Measurements from ENCODE around the gene SEPHS2.
A peak's percentile ranks its signal among the peaks of the same experiment; 100 is the strongest.
"Not testable (repeated sequence)": the region's sequence is repeated elsewhere in the genome, so short reads cannot be mapped to it uniquely, and the experiment has no call there.

Gene SEPHS2, protein sequence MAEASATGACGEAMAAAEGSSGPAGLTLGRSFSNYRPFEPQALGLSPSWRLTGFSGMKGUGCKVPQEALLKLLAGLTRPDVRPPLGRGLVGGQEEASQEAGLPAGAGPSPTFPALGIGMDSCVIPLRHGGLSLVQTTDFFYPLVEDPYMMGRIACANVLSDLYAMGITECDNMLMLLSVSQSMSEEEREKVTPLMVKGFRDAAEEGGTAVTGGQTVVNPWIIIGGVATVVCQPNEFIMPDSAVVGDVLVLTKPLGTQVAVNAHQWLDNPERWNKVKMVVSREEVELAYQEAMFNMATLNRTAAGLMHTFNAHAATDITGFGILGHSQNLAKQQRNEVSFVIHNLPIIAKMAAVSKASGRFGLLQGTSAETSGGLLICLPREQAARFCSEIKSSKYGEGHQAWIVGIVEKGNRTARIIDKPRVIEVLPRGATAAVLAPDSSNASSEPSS

DNA sequence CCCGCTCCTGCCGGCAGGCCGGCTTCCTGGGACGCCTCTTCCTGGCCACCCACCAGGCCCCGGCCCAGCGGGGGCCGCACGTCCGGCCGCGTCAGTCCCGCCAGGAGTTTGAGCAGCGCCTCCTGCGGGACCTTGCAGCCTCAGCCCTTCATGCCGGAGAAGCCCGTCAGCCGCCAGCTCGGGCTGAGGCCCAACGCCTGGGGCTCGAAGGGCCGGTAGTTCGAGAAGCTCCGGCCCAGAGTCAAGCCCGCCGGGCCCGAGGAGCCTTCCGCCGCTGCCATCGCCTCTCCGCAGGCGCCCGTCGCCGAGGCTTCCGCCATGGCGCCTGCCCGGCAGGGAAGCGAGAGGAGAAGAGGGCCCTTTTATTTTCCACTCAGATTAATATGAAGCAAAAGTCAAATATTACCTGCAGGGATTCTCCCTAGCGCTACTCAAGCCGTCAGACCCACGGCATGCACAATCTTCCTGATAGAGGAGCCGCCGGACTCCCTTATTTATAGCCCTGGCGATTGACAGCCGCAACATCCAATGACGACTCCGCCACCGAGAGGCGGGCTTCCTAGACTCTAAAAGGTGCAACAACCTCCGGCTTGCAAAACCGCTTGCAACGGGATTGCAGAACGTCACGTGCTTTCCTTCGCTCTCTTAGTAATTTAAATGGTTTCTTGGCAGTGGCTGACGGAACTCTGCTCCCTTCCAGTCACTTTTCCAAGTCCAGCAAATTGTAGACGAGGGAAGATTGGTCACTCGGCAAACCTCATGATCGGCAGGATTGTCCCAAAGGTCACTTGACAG, at the start of gene SEPHS2:
TSS of gene SEPHS2 (minus strand) at position 467 of the 795 bp plus-strand sequence. CDS start at position 320, 147 bp downstream.
- peak; percentile 95 to 96 for DNase-seq

DNA sequence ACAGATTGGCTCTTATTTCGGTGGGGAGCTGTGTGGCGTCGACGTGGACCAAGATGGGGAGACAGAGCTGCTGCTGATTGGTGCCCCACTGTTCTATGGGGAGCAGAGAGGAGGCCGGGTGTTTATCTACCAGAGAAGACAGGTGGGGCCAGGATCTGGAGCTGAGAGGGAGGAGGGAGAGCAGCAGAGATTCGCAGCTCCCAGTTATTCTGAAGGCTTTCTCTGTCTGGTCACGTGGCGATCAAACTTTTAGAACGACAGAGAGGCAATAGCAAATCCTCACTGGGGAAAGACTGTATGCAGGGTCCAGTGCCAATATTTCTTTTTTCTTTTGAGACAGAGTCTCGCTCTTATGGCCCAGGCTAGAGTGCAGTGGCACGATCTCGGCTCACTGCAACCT, 49.0 kb upstream of the SEPHS2 start:
- no peak for DNase-seq

DNA sequence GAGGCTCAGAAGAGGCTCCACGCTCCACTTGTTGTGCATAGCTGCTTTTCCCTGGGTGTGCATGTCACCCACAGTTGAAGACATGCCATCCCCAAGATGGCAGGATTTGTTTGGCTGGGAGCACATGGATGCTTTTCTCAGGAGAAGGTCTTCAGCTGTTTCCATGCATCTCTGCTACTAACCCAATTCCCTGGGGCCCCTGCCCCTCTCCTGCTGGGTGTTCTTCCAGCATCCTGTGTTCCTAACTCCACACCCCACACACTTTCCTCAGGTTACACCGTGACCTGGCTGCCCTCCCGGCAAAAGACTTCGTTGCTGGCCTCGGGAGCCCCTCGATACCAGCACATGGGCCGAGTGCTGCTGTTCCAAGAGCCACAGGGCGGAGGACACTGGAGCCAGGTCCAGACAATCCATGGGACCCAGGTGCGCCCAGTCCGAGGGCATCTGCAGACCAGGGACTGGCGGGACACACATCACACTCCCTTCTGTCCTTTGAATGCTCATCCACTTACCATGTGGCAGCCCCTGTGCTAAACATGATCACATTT, 48.3 kb upstream of the SEPHS2 start:
- no peak for DNase-seq

DNA sequence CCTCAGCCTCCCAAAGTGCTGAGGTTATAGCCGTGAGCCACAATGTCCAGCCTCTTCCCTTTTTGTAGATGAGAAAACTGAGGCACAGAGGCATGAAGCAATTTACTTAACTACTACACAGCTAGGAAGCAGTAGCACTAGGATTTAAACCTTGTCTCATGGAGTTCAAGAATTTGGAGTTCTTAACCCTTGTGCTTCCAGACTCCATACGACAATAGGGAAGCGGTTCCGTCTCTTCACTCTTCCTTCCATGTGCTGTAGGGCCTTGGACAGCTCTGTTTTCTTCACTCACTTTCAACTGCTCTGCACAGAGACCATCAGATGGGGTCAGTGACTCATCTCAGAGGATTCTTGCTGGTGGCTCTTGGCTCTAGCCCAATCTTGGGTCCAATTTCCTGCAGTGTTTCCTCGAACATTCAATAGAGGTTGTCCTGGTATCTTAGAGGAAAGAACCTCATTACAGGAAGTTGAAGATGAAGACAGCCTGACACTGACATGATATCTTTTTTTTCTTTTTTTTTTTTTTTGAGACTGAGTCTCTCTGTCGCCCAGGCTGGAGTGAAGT, 46.2 kb upstream of the SEPHS2 start:
- DNase-seq: peak in 1 of 2 donors; percentile 17

DNA sequence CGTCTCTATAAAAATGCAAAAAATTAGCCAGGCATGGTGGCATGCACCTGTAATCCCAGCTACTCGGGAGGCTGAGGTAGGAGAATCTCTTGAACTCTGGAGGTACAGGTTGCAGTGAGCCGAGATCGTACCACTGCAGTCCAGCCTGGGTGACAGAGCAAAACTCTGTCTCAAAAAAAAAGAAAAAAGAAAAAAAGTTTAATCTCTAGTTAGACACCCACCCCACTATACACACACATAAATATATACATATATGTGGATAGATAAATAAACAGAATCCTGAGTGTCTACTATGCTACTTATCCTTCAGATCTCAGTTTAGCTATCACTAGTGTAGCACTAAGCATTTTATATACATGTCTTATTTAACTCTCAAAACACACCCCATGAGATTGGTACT, 45.6 kb upstream of the SEPHS2 start:
- DNase-seq: no peak

DNA sequence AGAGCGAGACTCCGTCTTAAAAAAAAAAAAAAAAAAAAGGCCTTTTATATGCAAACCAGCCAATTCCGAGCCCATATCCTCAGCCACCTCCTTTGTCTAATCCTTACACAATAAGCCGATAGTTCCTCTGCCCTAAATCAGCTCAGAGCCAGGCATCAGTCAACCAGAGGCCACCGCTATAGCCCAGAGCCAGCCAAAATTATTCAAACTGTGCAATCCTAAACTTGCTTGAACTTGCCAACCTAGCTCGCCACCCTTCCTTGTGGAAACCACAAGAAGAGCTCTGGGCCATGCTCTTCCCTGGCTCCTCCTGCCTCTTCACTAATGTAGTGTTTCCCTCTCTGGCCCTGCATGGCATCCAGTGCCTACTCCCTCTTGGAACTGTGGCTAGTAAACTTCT, 44.5 kb upstream of the SEPHS2 start:
- no peak for DNase-seq

DNA sequence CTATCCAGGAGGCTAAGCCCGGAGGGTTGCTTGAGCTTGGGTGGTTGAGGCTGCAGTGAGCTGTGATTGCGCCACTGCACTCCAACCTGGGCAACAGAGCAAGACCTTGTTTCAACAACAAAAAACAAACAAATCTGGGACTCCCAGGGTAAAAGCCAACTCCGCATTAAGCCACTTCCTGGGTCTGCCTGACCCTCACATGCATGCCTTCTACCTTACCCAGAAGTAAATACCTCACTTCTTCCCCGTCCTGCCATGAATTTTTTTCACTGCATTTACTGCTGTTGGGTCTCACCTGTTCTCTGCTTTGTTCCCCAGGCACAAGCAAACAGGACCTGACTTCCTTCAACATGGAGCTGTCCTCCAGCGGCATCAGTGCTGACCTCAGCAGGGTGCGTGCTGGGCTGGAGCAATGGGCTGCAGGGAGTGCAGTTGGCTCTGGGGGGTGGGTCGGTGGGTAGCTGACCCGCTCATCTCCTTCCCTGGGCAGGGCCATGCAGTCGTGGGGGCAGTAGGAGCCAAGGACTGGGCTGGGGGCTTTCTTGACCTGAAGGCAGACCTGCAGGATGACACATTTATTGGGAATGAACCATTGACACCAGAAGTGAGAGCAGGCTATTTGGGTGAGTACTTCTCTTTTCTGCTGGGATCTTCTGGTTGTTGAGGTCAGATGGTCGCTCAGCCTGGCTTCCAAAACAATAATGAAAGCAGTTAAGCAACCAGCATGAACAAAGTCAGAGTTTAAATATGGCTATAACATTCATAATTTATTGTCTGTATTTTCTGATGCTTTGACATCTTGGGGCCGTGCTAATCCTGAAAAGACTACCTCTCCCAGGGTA, 43.3 kb upstream of the SEPHS2 start:
- DNase-seq: no peak

DNA sequence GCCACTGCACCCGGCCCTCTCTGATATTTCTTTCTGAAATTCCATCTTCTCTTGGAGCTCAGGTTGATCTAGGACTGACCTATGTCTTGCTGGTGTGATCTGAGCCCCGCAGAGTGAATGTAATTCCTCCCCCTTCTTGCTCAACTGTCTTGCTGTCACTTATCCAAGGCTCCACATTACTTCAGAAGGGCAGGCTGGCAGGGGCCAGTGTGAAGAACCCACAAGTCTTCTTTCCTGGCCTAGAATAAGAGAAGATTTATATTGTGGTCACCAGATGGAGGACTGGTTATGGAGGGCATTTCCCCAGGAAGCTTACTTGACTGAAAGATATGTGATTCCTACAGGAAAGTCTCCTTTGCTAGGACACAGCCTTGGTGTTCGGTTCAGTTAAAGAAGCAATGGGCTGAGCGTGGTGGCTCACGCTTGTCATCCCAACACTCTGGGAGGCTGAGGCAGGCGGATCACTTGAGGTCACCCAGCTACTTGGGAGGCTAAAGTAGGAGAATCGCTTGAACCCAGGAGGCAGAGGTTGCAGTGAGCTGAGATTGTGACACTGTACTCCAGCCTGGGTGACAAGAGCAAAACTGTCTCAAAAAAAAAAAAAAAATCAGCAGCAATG, 40.3 kb upstream of the SEPHS2 start:
- DNase-seq: no peak

DNA sequence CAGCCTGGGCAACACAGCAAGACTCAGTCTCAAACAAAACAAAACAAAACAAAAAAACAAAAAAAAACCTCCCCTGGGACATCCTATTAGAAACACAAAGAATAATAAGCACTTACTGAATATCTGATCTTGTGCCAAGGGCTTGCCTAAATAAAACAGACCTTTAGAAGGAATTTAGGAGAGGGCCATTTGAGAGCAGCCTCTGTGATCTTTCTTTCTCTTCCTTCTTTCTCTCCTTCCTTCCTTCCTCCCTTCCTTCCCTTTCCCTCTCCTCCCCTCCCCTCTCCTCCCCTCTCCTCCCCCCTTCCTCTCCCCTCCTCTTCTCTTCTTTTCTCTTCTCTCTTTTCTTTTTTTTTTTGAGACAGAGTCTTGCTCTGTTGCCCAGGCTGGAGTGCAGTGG, 39.2 kb upstream of the SEPHS2 start:
- no peak for DNase-seq

DNA sequence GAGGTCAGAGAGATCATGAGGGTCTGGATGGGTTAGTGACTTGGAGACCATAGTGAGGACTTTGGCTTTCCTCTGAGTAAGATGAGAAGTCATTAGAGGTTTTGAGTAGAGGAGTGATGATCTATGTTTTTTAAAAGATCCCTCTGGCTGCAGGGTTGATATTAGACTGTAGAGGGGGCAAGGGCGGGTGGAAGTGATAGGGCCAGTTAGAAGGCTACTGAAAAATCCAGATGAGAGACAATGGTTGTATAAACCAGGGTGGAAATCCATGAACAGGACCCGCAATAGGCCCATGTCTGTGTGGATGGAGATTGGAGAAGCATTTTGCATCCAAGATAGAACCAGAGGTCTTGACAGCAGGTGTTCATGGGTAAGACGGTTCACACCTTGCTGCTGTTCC, 36.7 kb upstream of the SEPHS2 start:
- no peak for DNase-seq

DNA sequence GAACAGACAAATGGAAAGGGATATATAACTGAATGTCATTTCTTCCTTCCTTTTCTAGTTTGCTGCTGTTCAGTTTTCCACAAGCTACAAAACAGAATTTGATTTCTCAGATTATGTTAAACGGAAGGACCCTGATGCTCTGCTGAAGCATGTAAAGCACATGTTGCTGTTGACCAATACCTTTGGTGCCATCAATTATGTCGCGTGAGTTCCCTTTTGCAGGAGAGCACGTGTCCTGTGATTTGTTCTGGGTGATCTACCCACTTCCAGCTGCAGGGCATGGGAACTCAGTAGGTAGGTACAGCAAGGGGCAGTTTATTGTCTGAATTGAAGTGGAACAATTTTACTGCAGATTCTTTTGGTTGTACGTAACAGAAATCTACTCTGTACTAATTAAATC, 35.7 kb upstream of the SEPHS2 start:
- DNase-seq: no peak

DNA sequence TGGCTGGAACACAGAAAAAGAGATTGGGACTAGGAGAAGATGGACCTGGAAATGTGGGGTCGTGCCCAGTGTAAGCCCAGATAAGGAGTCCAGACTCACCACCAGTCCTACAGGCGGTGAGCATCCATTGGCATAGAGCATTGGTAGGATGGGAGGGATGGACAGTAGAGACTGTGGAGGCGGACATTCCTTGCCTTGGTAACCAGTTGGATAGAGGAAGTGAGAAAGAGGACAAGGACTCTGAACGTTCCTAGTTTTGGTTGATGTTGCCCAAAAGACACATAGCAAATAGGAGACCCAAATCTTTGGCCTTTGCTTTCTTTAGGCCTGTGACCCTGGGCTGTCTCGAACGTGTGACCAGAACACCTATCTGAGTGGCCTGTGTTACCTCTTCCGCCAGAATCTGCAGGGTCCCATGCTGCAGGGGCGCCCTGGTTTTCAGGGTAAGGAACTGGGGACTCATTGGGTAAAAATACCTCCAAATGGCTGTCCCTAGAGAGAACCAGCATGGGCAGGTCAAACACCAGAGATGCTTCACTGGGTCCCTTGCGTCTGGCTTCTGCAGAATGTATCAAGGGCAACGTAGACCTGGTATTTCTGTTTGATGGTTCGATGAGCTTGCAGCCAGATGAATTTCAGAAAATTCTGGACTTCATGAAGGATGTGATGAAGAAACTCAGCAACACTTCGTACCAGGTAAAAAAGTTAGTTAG, 33.2 kb upstream of the SEPHS2 start:
- DNase-seq: no peak

DNA sequence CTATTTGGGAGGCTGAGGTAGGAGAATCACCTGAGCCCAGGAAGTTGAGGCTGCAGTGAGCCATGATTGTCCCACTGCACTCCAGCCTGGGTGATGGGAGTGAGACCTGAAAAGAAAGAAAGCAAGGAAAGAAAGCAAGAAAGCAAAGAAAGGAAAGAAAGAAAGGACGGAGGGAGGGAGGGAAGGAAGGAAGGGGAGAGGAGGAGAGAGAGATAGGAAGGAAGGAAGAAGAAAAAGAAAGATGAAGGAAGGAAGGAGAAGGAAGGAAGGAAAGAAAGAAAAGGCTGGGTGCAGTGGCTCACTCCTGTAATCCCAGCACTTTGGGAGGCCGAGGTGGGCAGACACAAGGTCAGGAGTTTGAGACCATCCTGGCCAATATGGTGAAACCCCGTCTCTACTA, 32.1 kb upstream of the SEPHS2 start:
- DNase-seq: not testable (repeated sequence)

DNA sequence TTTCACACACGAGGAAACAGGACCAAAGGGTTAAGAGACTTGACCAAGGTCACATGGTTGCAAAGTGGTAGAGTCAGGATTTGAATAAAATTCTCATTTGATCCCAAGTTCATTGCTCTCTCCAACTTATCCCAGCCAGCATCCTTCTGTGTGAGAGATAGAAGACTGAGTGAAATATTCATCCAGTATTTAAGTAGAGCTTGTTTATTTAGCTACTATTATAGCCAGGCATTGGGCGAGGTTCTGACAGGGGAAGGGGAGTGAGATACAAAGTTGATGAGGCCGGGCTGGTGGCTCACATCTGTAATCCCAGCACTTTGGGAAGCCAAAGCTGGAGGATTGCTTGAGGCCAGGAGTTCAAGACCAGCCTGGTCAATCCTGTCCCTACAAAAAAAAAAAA, 31.3 kb upstream of the SEPHS2 start:
- DNase-seq: no peak

DNA sequence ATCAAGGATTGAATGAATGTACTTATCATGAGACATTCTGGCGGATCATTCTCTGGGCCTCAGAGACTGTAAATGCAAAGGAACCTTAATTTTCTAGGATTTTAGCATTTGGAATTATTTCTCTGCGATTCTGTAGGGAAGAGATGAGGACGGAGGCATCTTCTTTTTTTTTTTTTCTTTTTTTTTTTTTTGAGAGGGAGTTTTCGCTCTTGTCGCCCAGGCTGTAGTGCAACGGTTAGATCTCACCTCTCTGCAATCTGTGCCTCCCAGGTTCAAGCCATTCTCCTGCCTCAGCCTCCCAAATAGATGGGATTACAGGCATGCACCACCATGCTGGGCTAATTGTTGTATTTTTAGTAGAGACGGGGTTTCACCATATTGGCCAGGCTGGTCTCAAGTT, 29.0 kb upstream of the SEPHS2 start:
- no peak for DNase-seq

DNA sequence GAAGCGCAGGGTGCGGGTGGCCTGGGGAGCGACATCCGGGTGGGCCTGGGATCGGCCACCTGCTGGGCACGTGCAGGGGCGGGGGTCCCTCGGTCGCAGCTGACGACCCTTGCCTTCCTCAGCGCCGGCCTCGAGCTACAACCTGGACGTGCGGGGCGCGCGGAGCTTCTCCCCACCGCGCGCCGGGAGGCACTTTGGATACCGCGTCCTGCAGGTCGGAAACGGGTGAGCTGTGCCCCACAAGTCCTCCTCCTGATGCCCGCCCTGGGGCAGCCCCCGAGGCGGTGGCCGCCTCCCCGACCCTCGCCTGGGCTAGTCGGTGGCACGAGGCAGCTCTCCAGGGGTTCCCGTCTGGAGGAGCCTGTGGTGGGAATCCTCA, 28.4 kb upstream of the SEPHS2 start:
- DNase-seq: no peak

DNA sequence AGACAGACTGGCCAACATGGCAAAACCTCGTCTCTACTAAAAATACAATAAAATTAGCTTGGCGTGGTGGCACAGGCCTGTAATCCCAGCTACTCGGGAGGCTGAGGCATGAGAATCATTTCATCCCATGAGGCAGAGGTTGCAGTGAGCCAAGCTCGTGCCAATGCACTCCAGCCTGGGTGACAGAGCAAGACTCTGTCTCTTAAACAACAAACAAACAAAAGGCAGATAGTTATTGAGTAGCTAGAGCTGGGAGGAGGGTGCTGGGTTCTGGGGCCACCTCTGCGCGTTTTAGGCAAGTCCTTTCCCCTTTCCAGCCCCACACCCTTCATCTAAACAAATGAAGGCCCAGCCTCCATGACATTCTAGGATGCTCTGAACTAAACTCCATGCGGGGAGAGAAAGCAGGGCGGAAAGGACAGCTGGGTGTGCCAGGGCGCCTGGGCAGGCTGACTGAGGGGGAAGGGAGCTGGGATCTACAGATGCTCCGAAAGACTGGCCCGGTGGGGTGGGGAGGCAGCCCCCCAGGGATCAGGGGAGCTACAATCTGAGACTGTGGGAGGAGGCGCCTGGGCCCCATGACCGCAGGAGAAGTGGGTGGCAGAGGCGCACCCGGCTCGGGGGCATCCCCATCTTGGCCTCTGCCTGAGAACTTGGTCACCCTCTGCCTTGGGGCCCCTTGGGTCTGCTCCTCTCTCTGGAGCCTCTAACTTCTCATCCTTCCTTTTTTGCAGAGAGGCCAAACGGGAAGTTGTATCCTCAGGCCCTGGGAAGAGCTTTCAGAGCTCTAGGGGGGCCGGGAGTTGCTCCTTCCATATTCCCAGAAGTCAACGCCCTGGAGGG, 27.8 kb upstream of the SEPHS2 start:
- DNase-seq: peak; percentile 52 to 53

DNA sequence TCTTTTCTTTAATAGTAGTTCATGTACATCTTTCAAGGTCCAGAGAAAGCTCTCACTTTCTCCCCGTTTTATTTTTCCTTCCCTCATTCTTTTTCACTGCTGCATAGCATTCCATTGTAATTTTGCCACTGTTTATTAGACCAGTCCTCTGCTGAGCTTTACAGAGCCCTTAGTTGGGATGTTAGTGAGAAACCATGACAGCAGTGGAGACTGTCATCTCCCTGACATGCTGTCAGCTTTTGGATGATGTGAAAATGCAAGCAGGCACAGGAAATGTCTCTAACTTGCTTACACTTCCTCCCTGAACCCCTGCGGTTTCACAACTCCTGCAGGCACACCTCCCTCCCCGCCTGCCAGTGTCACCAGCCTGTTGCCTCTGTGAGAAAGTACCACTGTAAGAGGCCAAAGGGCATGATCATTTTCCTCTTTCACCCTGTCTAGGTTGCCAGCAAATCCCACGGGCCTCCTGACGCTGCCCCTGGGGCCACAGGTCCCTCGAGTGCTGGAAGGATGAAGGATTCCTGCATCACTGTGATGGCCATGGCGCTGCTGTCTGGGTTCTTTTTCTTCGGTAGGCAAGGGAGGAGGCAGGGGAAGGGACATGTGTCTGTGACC, 26.8 kb upstream of the SEPHS2 start, which contains the start of gene ITGAL:
TSS of gene ITGAL (plus strand) at position 415 of the 615 bp plus-strand sequence. CDS start at position 511, 96 bp downstream.
- peak; percentile 86 to 87 for DNase-seq

DNA sequence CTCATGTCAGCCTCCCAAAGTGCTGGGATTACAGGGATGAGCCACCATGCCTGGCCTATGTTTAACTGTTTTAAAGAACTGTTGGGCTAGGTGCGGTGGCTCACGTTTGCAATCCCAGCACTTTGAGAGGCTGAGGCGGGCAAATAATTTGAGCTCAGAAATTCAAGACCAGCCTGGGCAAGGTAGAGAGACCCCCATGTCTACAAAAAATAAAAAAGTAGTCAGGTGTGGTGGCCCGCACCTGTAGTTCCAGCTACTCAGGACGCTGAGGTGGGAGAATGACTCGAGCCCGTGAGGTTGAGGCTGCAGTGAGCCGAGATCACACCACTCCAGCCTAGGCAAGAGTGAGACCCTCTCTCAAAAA, 24.9 kb upstream of the SEPHS2 start:
- DNase-seq: no peak

DNA sequence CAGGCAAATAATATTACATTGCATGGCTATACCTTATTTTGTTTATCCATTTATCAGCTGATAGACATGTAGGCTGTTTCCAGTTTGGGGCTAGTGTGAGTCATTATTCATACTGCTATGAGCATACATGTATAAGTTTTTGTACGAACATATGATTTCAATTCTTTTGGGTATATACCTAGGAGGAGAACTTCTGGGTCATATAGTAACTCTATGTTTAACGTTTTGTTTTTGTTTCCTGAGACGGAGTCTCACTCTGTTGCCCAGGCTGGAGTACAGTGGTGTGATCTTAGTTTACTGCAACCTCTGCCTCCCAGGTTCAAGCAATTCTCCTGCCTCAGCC, 24.5 kb upstream of the SEPHS2 start:
- no peak for DNase-seq

Measured in CD4-positive, alpha-beta T cell treated with Interleukin-1 beta for 1 hour (primary cell).